ENCODE results near the gene RHOB. TPM values are rescaled to one million over a fixed set of nuclear protein-coding genes. Genes with fewer than 3 reads are reported as not detected.

Gene RHOB
- total RNA-seq, 1 donor from 2014 or later, result 16.1 TPM

GRCh38 chr2:20483194-20483895 lies 36.5 kb downstream of the RHOB start:
- H3F3A ChIP-seq (ENCODE audit: low read depth), result peaks cover 22% of the 10 kb centered on the region
- H3K4me1 Mint-ChIP-seq, result peaks cover 42% of the 10 kb centered on the region
- no peak overlapping the region for H3K9ac ChIP-seq
- no peaks in the 10 kb centered on the region for H3K9me3 ChIP-seq (ENCODE audit: low read depth)
- H3K4me2 ChIP-seq, result no peak overlapping the region
- H3K27ac Mint-ChIP-seq, result no peak overlapping the region
- H3K27me3 Mint-ChIP-seq (ENCODE audit: insufficient read depth, low read depth), result peaks cover 16% of the 10 kb centered on the region
- H3K27me3 ChIP-seq, result peaks cover 14% of the 10 kb centered on the region
- H3K4me1 ChIP-seq, result peaks cover 19% of the 10 kb centered on the region
- no peaks in the 10 kb centered on the region for H4K20me1 ChIP-seq (ENCODE audit: low read depth)
- H3K27ac ChIP-seq, result no peak overlapping the region
- DNase-seq (ENCODE audit: low spot score), result no peak
- peaks cover 4% of the 10 kb centered on the region for H3K9me3 Mint-ChIP-seq
- H3K79me2 ChIP-seq (ENCODE audit: low read depth), result no peaks in the 10 kb centered on the region
- no peaks in the 10 kb centered on the region for H3K36me3 ChIP-seq
- H3K4me3 Mint-ChIP-seq, result no peak overlapping the region
- no peak overlapping the region for H3K4me3 ChIP-seq
- H2AFZ ChIP-seq (replicated peaks), result no peak overlapping the region
- TF ChIP-seq CTCF (IDR thresholded peaks at IDR 0.05) (no peak), EZH2 (IDR thresholded peaks at IDR 0.05) (no peak), EZH2phosphoT487 (IDR thresholded peaks at IDR 0.05) (no peak)
- peaks cover 2% of the 10 kb centered on the region for H3K36me3 Mint-ChIP-seq

DNA sequence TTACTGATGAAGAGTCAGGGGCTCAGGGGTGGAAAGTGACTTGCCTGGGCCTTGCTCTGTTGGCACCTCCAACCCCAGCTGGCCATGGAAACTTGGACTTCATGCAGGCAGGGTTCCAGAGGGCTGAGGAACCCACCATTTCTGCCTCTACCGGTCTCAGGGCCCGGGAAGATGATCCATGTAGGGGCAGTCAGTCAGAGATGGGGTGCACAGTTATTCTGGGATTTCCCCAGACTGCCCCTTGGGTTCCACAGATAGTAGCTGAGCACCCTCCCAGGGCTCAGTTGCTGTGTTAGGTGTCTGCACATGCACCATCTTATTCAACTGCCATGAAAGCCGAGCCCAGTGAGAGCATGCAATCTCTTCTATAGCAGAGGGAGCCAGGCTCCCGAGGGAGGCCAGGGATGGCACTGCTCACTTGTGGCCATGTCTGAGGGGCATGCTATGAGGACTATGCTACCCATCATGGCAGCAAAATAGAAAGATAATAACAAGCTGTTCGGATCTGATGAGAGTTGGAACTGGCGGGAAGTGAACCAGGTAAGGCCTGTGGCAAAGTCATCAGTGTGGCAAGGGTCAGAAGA lies 37.3 kb downstream of the RHOB start:
- Histone ChIP-seq H3K79me2 (ENCODE audit: low read depth) (no peaks in the 10 kb centered on the region), H3K4me3 (no peak overlapping the region), H2AFZ (replicated peaks) (no peak overlapping the region), H4K20me1 (ENCODE audit: low read depth) (no peaks in the 10 kb centered on the region), H3F3A (ENCODE audit: low read depth) (peaks cover 30% of the 10 kb centered on the region), H3K9me3 (ENCODE audit: low read depth) (no peaks in the 10 kb centered on the region), H3K36me3 (no peaks in the 10 kb centered on the region), H3K27ac (no peak overlapping the region), H3K4me1 (peaks cover 24% of the 10 kb centered on the region), H3K9ac (no peak overlapping the region), H3K27me3 (peaks cover 14% of the 10 kb centered on the region), H3K4me2 (no peak overlapping the region)
- TF ChIP-seq CTCF (IDR thresholded peaks at IDR 0.05) (no peak), EZH2phosphoT487 (IDR thresholded peaks at IDR 0.05) (no peak), EZH2 (IDR thresholded peaks at IDR 0.05) (no peak)
- no peaks in the 10 kb centered on the region for H3K36me3 Mint-ChIP-seq
- H3K4me3 Mint-ChIP-seq, result peak overlapping the region; percentile 28
- no peaks in the 10 kb centered on the region for H3K9me3 Mint-ChIP-seq
- no peak for DNase-seq (ENCODE audit: low spot score)
- peaks cover 50% of the 10 kb centered on the region for H3K4me1 Mint-ChIP-seq
- peaks cover 14% of the 10 kb centered on the region for H3K27me3 Mint-ChIP-seq (ENCODE audit: insufficient read depth, low read depth)
- no peak overlapping the region for H3K27ac Mint-ChIP-seq

GRCh38 chr2:20484810-20485611 lies 38.1 kb downstream of the RHOB start:
- H3K79me2 ChIP-seq (ENCODE audit: low read depth), result no peaks in the 10 kb centered on the region
- peaks cover 33% of the 10 kb centered on the region for H3F3A ChIP-seq (ENCODE audit: low read depth)
- H4K20me1 ChIP-seq (ENCODE audit: low read depth), result no peaks in the 10 kb centered on the region
- peaks cover 14% of the 10 kb centered on the region for H3K27me3 ChIP-seq
- peaks cover 57% of the 10 kb centered on the region for H3K4me1 Mint-ChIP-seq
- H3K4me2 ChIP-seq, result no peak overlapping the region
- peaks cover 9% of the 10 kb centered on the region for H3K27me3 Mint-ChIP-seq (ENCODE audit: insufficient read depth, low read depth)
- no peaks in the 10 kb centered on the region for H3K36me3 Mint-ChIP-seq
- no peaks in the 10 kb centered on the region for H3K36me3 ChIP-seq
- TF ChIP-seq EZH2phosphoT487 (IDR thresholded peaks at IDR 0.05) (no peak), EZH2 (IDR thresholded peaks at IDR 0.05) (no peak), CTCF (IDR thresholded peaks at IDR 0.05) (no peak)
- H3K9ac ChIP-seq, result no peak overlapping the region
- no peaks in the 10 kb centered on the region for H3K9me3 Mint-ChIP-seq
- no peaks in the 10 kb centered on the region for H3K9me3 ChIP-seq (ENCODE audit: low read depth)
- H3K27ac ChIP-seq, result no peak overlapping the region
- no peak for DNase-seq (ENCODE audit: low spot score)
- no peak overlapping the region for H3K27ac Mint-ChIP-seq
- H3K4me3 Mint-ChIP-seq, result no peak overlapping the region
- H3K4me1 ChIP-seq, result peaks cover 24% of the 10 kb centered on the region
- H3K4me3 ChIP-seq, result no peak overlapping the region
- no peak overlapping the region for H2AFZ ChIP-seq (replicated peaks)
